SU-DHL-6 (cell line): ENCODE results near the gene ERP27.

ENCODE experiments used
- EZH2phosphoT487 ChIP-seq: fragments of 200-600 bp; sonication (generic), shearing (Covaris generic); conservative IDR thresholded peaks from 2 replicates; pipeline ENCODE4 v1.6.1; 2018; ENCODE audit warnings: mild to moderate bottlenecking, antibody characterized with exemption, low read length, moderate library complexity, mixed read lengths
- TF ChIP-seq, protein P1 (sequence below): fragments of 200-600 bp; sonication (generic); IDR thresholded peaks from one replicate; pipeline ENCODE4 v1.5.1; 2017; ENCODE audit warnings: antibody characterized with exemption, mild to moderate bottlenecking, low read length, moderate library complexity; ENCODE audit not compliant: insufficient read depth, poor library complexity, severe bottlenecking

DNA sequence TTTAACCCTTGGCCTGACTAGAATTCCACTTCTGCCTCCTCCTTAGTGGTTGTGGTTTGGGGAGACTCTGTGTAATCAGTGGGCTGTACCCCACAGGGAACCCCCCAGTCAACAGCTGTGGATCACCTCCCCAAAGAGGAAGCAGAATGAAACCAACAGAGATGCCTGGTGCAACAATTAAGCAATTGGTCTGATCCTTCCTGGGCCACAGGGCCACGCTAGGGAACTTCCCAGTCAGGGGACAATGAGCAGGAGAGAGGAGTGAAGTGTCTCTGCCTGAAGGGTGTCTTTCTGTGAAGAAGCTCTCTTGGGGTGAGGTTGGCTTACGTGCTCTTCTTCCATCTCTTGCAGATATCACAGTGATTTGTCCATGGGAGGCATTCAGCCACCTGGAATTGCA is 42.7 kb upstream of the ERP27 start:
- TF ChIP-seq, protein P1, sequence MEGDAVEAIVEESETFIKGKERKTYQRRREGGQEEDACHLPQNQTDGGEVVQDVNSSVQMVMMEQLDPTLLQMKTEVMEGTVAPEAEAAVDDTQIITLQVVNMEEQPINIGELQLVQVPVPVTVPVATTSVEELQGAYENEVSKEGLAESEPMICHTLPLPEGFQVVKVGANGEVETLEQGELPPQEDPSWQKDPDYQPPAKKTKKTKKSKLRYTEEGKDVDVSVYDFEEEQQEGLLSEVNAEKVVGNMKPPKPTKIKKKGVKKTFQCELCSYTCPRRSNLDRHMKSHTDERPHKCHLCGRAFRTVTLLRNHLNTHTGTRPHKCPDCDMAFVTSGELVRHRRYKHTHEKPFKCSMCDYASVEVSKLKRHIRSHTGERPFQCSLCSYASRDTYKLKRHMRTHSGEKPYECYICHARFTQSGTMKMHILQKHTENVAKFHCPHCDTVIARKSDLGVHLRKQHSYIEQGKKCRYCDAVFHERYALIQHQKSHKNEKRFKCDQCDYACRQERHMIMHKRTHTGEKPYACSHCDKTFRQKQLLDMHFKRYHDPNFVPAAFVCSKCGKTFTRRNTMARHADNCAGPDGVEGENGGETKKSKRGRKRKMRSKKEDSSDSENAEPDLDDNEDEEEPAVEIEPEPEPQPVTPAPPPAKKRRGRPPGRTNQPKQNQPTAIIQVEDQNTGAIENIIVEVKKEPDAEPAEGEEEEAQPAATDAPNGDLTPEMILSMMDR = no peak
- no peak for TF ChIP-seq EZH2phosphoT487
